T-helper 2 cell treated with Interferon-gamma antibody and Interleukin-4, amounts not matched to agents 5 μg/mL and 100 μg/mL, for 36 hours (primary cell): Measurements from ENCODE around the gene MAP1LC3B.
"Not testable (repeated sequence)": the region's sequence is repeated elsewhere in the genome, so short reads cannot be mapped to it uniquely, and the experiment has no call there.

Source experiments
- DNase-seq: peaks from one replicate; pipeline ENCODE4 v3.0.0; 2021; ENCODE audit warnings: low spot score
- H3K27ac Mint-ChIP-seq: one replicate; pipeline ENCODE4 v1.8.0; 2021; ENCODE audit warnings: mild to moderate bottlenecking, mixed read lengths
- H3K27me3 Mint-ChIP-seq: one replicate; pipeline ENCODE4 v1.8.0; 2021; ENCODE audit warnings: low read depth, mixed read lengths
- H3K36me3 Mint-ChIP-seq: one replicate; pipeline ENCODE4 v1.8.0; 2021; ENCODE audit warnings: low read depth, mixed read lengths
- H3K4me1 Mint-ChIP-seq: one replicate; pipeline ENCODE4 v1.8.0; 2021; ENCODE audit warnings: low read depth, mixed read lengths
- H3K4me3 Mint-ChIP-seq: one replicate; pipeline ENCODE4 v1.8.0; 2022; ENCODE audit warnings: mild to moderate bottlenecking, moderate library complexity, mixed read lengths
- H3K9me3 Mint-ChIP-seq: one replicate; pipeline ENCODE4 v1.8.0; 2021; ENCODE audit warnings: mixed read lengths

MAP1LC3B gene

GRCh38 chr16:87351320-87351698 is 40.8 kb upstream of the MAP1LC3B start:
- Mint-ChIP-seq H3K4me1 (no peaks in the 10 kb centered on the region), H3K9me3 (no peaks in the 10 kb centered on the region), H3K36me3 (peaks cover 9% of the 10 kb centered on the region), H3K4me3 (no peak overlapping the region), H3K27me3 (no peaks in the 10 kb centered on the region), H3K27ac (no peak overlapping the region)
- no peak for DNase-seq

GRCh38 chr16:87352818-87353217 is 39.3 kb upstream of the MAP1LC3B start:
- Mint-ChIP-seq H3K36me3 (peaks cover 7% of the 10 kb centered on the region), H3K27me3 (no peaks in the 10 kb centered on the region), H3K9me3 (no peaks in the 10 kb centered on the region), H3K4me1 (no peaks in the 10 kb centered on the region), H3K27ac (no peak overlapping the region), H3K4me3 (no peak overlapping the region)
- no peak for DNase-seq

DNA sequence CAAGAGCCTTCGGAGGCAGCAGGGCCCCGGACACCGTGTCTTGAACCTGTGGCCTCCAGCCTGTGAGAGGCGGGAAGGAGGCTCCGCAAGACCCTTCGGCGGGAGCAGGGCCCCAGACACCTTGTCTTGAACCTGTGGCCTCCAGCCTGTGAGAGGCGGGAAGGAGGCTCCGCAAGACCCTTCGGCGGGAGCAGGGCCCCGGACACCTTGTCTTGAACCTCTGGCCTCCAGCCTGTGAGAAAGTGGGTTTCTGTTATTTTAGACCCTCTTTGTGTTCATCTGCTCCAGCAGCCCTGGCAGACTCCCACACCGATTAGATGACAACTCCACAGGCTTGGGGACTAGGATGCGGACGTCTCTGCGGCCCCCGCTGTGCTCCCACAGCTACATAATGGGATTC is 38.5 kb upstream of the MAP1LC3B start:
- Mint-ChIP-seq H3K9me3 (no peaks in the 10 kb centered on the region), H3K4me3 (no peak overlapping the region), H3K4me1 (no peaks in the 10 kb centered on the region), H3K36me3 (peaks cover 9% of the 10 kb centered on the region), H3K27ac (no peak overlapping the region), H3K27me3 (no peaks in the 10 kb centered on the region)
- no peak for DNase-seq

DNA sequence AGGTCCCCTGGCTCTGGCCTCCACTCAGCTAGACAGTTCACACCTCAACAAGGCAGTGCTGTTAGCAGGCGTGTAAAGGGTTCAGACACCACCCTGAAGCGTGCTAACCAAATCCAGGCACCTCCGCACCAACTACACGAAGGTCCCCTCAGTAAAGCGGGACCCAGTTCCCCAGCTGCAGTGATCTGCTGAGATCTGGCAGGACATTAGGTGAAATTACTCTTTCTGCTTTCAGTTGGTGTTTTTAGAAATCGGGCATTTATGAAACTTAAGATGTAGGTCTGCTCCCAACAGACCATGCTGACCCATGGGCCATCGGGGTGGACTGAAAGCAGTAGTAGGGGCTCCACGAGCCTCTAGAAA is 35.7 kb upstream of the MAP1LC3B start:
- H3K4me3 Mint-ChIP-seq: no peak overlapping the region
- H3K9me3 Mint-ChIP-seq: no peaks in the 10 kb centered on the region
- peaks cover 18% of the 10 kb centered on the region for H3K36me3 Mint-ChIP-seq
- no peaks in the 10 kb centered on the region for H3K27me3 Mint-ChIP-seq
- no peak overlapping the region for H3K27ac Mint-ChIP-seq
- no peak for DNase-seq
- H3K4me1 Mint-ChIP-seq: no peaks in the 10 kb centered on the region

- Mint-ChIP-seq H3K9me3 (no peaks in the 10 kb centered on the region), H3K36me3 (peaks cover 18% of the 10 kb centered on the region), H3K4me1 (no peaks in the 10 kb centered on the region)
Measured at GRCh38 chr16:87358250-87358649, 33.9 kb upstream of the MAP1LC3B start.

DNA sequence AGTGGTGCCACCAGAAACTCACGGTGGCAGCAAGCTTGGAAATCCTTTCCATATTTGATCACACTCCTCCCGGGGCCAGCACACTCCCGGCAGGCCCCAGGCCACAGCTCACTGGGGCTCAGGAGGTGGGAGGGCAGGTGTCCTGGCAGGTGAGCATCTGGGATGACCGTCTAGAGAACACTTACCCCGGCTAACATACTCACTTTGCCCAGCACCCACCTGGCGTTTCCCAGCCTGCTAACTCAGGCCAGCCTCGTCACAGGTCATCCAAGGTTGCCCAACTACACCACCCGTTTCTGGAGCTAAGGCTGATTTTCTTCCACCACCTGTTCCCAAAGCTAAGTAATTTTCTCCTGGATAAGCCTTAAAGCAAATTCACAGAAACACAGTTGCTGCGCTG is 33.4 kb upstream of the MAP1LC3B start:
- H3K27ac Mint-ChIP-seq: no peak overlapping the region
- DNase-seq: no peak
- H3K27me3 Mint-ChIP-seq: no peaks in the 10 kb centered on the region
- H3K9me3 Mint-ChIP-seq: no peaks in the 10 kb centered on the region
- no peak overlapping the region for H3K4me3 Mint-ChIP-seq
- H3K36me3 Mint-ChIP-seq: peaks cover 21% of the 10 kb centered on the region
- peaks cover 3% of the 10 kb centered on the region for H3K4me1 Mint-ChIP-seq

More at GRCh38 chr16:87358250-87358649, 33.9 kb upstream of the MAP1LC3B start:
- H3K27ac Mint-ChIP-seq: no peak overlapping the region
- H3K4me3 Mint-ChIP-seq: no peak overlapping the region
- DNase-seq: no peak
- no peaks in the 10 kb centered on the region for H3K27me3 Mint-ChIP-seq

GRCh38 chr16:87359121-87359520 is 33.0 kb upstream of the MAP1LC3B start:
- H3K4me1 Mint-ChIP-seq: peaks cover 3% of the 10 kb centered on the region
- H3K36me3 Mint-ChIP-seq: peaks cover 21% of the 10 kb centered on the region
- H3K9me3 Mint-ChIP-seq: no peaks in the 10 kb centered on the region
- no peak for DNase-seq
- H3K4me3 Mint-ChIP-seq: no peak overlapping the region
- no peak overlapping the region for H3K27ac Mint-ChIP-seq
- no peaks in the 10 kb centered on the region for H3K27me3 Mint-ChIP-seq

GRCh38 chr16:87360862-87361610 is 31.1 kb upstream of the MAP1LC3B start:
- Mint-ChIP-seq H3K27me3 (no peaks in the 10 kb centered on the region), H3K4me3 (no peak overlapping the region), H3K27ac (no peak overlapping the region), H3K36me3 (peaks cover 21% of the 10 kb centered on the region), H3K4me1 (peaks cover 13% of the 10 kb centered on the region), H3K9me3 (no peaks in the 10 kb centered on the region)
- DNase-seq: no peak

DNA sequence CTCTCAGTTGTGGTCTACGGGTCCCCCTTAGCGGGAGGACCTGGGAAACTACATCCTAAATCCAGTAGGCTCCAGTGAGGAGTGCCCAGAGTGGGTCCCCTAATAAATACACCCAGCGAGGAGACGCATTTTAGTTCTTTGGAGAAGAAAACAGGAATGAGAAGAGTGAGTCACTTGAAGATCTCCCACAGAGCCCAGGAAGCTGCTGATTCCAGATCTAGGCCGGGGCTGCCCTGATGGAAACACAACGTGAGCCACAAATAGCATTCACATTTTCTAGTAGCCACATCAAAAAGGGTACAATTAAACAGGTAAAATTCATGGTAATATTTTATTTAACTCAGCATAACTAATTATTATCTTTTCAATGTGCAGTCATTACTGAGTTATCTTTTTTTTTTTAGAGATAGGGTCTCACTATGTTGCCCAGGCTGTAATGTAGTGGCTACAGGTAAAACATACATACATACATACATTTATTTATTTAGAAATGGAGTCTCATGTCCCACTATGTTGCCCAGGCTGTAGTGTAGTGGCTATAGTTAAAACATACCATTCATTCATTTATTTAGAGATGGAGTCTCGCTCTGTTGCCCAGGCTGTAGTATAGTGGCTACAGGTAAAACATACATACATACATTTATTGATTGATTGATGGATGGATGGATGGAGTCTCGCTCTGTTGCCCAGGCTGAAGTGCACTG is 30.1 kb upstream of the MAP1LC3B start:
- H3K27ac Mint-ChIP-seq: no peak overlapping the region
- H3K9me3 Mint-ChIP-seq: no peaks in the 10 kb centered on the region
- no peaks in the 10 kb centered on the region for H3K27me3 Mint-ChIP-seq
- H3K4me3 Mint-ChIP-seq: no peak overlapping the region
- peaks cover 21% of the 10 kb centered on the region for H3K36me3 Mint-ChIP-seq
- H3K4me1 Mint-ChIP-seq: peaks cover 13% of the 10 kb centered on the region
- no peak for DNase-seq

DNA sequence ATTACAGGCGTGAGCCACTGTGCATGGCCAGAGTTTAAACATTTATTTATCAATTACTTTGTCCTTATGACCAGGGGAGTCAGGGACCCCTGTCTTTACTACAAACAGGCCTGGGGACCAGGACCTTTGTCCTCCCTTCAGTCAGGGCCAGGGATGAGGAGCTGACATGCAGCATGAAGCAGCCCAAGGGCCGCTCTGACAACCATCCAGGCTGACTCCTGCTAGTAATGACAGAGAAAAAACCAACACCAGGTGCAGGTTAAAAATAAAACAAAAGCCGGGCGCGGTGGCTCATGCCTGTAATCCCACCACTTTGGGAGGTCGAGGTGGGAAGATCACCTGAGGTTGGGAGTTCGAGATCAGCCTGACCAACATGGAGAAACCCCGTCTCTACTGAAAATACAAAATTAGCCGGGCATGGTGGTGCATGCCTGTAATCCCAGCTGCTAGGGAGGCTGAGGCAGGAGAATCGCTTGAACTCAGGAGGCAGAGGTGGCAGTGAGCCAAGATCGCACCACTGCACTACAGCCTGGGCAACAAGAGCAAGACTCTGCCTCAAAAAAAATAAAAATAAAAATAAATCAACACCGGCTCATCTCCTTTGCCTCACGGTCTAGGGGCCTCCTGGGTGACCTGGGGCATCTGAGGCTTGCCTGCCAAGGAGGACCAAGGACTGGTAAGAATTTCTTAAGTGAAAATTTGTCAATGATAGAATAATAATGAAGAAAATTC is 29.1 kb upstream of the MAP1LC3B start:
- not testable (repeated sequence) for H3K9me3 Mint-ChIP-seq, DNase-seq, H3K4me3 Mint-ChIP-seq, H3K27ac Mint-ChIP-seq, H3K27me3 Mint-ChIP-seq
- peaks cover 20% of the 10 kb centered on the region for H3K36me3 Mint-ChIP-seq
- peaks cover 13% of the 10 kb centered on the region for H3K4me1 Mint-ChIP-seq

DNA sequence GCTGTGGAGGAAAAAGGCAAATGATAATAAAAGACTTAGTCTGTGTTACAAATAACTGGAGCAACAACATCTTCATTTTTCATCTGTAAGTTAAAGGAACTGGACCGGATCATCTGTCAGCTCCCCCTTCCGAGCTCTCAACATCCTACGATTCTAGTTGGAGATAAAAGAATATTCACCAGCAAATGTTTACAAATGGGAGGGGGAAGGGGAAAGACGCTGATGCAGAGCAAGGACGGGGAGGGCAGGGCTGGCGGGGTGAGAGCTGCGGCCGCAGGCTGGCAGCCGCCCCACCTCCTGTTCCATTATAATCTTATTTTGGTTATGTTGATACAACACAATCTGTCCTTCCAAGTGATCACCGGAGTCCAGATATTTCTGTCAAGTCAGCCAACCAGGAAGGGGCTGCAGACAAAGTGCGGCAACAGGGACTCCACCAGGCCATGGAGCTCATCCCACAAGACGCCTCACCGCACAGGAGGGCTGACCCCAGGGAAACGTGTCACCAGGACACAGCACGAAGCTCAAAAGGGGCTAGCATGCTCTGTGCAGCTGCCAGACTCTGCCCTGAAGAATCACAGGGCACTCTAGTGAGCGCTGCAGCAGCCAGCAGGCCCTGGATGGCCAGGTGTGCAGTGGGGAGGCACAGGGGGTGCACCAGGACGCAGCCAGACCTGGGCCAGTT is 28.2 kb upstream of the MAP1LC3B start:
- DNase-seq: no peak
- peaks cover 13% of the 10 kb centered on the region for H3K4me1 Mint-ChIP-seq
- H3K4me3 Mint-ChIP-seq: no peak overlapping the region
- H3K9me3 Mint-ChIP-seq: no peaks in the 10 kb centered on the region
- peak overlapping the region; percentile 60 for H3K27ac Mint-ChIP-seq
- H3K36me3 Mint-ChIP-seq: peaks cover 12% of the 10 kb centered on the region
- H3K27me3 Mint-ChIP-seq: no peaks in the 10 kb centered on the region

DNA sequence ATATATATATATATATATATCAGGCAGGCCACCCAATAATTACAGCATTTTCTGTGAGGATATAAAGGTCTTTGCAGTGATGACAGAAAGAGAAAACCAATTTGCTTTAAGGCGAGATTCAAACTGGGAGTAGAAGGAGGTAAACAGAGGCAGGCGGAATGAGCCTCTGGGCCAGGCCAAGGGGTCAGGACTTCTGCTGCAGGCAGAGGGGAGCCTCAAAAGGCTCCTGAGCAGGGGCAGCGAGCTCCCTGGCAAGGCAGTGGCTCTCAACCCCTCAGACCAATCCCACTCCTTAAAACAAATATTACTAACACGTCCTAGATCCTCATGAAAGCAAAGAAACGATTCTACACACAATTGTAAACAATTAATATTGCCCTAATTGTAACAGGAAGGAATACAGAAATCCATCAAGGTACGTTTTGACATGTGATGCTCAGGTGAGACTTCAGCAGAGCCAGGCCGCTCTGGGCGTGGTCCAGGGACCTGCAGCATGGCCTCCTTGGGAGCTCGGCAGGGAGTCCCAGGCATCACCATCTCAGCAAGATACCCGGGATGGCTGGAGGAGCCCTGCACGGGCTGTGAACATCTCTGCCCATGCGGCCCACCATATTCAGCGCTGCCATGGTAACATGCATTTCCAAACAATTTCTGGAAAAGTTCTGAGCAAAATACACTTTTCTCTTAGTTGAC is 27.0 kb upstream of the MAP1LC3B start:
- peaks cover 13% of the 10 kb centered on the region for H3K4me1 Mint-ChIP-seq
- H3K9me3 Mint-ChIP-seq: no peaks in the 10 kb centered on the region
- no peak overlapping the region for H3K4me3 Mint-ChIP-seq
- H3K27ac Mint-ChIP-seq: no peak overlapping the region
- DNase-seq: no peak
- peaks cover 5% of the 10 kb centered on the region for H3K36me3 Mint-ChIP-seq
- H3K27me3 Mint-ChIP-seq: no peaks in the 10 kb centered on the region

GRCh38 chr16:87366288-87366687 is 25.8 kb upstream of the MAP1LC3B start:
- peaks cover 13% of the 10 kb centered on the region for H3K4me1 Mint-ChIP-seq
- H3K27ac Mint-ChIP-seq: no peak overlapping the region
- H3K27me3 Mint-ChIP-seq: no peaks in the 10 kb centered on the region
- no peak overlapping the region for H3K4me3 Mint-ChIP-seq
- no peak for DNase-seq
- peaks cover 3% of the 10 kb centered on the region for H3K36me3 Mint-ChIP-seq
- H3K9me3 Mint-ChIP-seq: no peaks in the 10 kb centered on the region
